GM21723 (cell line): ENCODE data around the gene ABCA6.
"Not testable (repeated sequence)": the region's sequence is repeated elsewhere in the genome, so short reads cannot be mapped to it uniquely, and the experiment has no call there.

Source experiments
- ATAC-seq: cut with Tn5 transposase; IDR thresholded peaks from one replicate; pipeline ENCODE4 v1.9.1; 2021; ENCODE audit warnings: mild to moderate bottlenecking, moderate library complexity; ENCODE audit not compliant: unreplicated experiment

ABCA6 gene

GRCh38 chr17:69141431-69142174 is at the start of gene ABCA6:
Gene ABCA6 (minus strand): TSS chr17:69141895. CDS start chr17:69140703, 1,192 bp downstream.
- no peak for ATAC-seq

- ATAC-seq, result no peak
These were observed 47.1 kb upstream of the ABCA6 start for GRCh38 chr17:69188796-69189195.

- ATAC-seq, result no peak
These were observed 46.4 kb upstream of the ABCA6 start for GRCh38 chr17:69188064-69188463.

GRCh38 chr17:69187294-69187693 is 45.6 kb upstream of the ABCA6 start:
- ATAC-seq, result no peak

GRCh38 chr17:69179227-69179952 is 37.7 kb upstream of the ABCA6 start:
- ATAC-seq, result no peak

- ATAC-seq, result no peak
These were observed 34.7 kb upstream of the ABCA6 start for GRCh38 chr17:69176457-69176795.

GRCh38 chr17:69175625-69176456 is 34.1 kb upstream of the ABCA6 start:
- no peak for ATAC-seq

- ATAC-seq, result no peak
These were observed 33.5 kb upstream of the ABCA6 start for GRCh38 chr17:69175262-69175624.

GRCh38 chr17:69173118-69173517 is 31.4 kb upstream of the ABCA6 start:
- ATAC-seq, result no peak

GRCh38 chr17:69170377-69170776 is 28.7 kb upstream of the ABCA6 start:
- ATAC-seq, result no peak

- ATAC-seq, result not testable (repeated sequence)
These were observed 26.9 kb upstream of the ABCA6 start for GRCh38 chr17:69168642-69169041.

GRCh38 chr17:69166957-69167356 is 25.3 kb upstream of the ABCA6 start:
- no peak for ATAC-seq

GRCh38 chr17:69164206-69164605 is 22.5 kb upstream of the ABCA6 start:
- no peak for ATAC-seq

- no peak for ATAC-seq
These were observed 17.7 kb upstream of the ABCA6 start for GRCh38 chr17:69159418-69159817.

GRCh38 chr17:69154267-69154666 is 12.6 kb upstream of the ABCA6 start:
- ATAC-seq, result no peak

GRCh38 chr17:69150333-69150732 is 8.6 kb upstream of the ABCA6 start:
- ATAC-seq, result no peak

GRCh38 chr17:69147460-69147859 is 5.8 kb upstream of the ABCA6 start:
- no peak for ATAC-seq

- no peak for ATAC-seq
These were observed 2.9 kb upstream of the ABCA6 start for GRCh38 chr17:69144331-69145255.

GRCh38 chr17:69143683-69144231 is 2.1 kb upstream of the ABCA6 start:
- no peak for ATAC-seq

GRCh38 chr17:69143151-69143550 is 1.5 kb upstream of the ABCA6 start:
- ATAC-seq, result no peak
